HG03175 (cell line): ENCODE results near the gene ATF6B.
"Not testable (repeated sequence)": the region's sequence is repeated elsewhere in the genome, so short reads cannot be mapped to it uniquely, and the experiment has no call there.

Experiments
- ATAC-seq: cut with Tn5 transposase; IDR thresholded peaks from one replicate; pipeline ENCODE4 v1.9.1; 2021; ENCODE audit warnings: mild to moderate bottlenecking, moderate library complexity; ENCODE audit not compliant: unreplicated experiment

ATF6B gene

DNA sequence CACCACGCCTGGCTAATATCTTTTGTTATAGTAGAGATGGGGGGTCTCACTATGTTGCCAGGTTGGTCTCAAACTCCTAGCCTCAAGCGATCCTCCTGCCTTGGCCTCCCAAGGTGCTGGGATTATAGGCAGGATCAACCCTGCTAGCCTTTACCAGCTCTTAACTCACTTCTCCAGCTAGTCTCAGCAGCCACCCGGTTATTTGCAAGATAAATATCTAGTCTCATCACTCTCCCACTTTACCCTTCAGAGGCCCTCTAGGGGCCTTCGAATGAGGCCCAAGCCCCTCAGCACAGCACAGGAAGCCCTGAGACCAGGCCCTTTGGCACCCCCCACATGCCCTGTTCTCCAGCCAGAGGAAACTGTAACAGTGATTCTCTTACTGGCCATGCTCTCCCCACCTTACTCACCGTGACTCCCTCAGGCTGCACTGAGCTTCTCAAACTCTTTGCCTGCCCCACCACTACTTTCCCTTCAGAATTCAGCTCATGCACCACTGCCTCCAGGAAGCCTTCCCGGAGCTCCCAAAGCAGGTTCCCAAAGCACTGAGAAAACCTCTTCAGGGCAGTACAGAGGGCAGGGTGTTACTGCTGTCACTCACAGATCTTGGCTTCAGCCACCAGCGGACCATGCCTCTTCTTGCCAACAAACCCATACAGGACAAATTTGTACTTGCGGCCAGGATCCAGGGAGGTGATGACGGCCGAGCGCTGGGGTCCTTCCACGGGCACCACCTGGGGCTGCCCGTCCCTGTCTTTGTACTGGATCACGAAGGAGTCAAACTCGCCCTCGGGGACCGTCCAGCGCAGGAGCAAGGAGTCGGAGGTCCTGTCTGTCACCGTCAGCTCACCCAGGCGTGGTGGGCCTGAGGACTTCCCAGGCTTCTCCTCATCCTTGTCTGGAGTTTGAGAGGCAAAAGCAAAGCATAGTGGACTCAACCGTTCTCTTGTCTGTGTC is 44.0 kb downstream of the ATF6B start:
- ATAC-seq, result no peak

GRCh38 chr6:32082935-32083334 is 45.1 kb downstream of the ATF6B start:
- ATAC-seq, result no peak

DNA sequence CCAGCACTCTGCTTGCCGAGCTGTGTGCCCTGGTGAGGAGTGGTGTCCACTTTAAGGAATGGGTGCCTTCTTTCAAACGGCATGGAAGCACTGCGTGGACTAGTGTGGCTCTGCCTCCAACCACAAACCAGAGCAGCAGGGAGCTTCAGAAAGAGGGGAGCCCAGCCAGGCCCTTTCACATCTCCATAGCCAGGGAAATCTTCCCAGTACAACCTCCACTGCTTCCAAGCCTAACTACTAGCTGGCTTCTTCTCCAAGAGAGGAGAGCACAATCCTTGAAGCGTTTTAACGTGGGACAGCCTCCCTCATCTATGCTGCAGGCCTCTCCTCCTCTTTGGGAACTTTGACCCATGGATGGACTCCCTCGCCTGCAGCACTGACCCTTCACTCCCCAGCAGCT is 45.6 kb downstream of the ATF6B start:
- ATAC-seq, result no peak

DNA sequence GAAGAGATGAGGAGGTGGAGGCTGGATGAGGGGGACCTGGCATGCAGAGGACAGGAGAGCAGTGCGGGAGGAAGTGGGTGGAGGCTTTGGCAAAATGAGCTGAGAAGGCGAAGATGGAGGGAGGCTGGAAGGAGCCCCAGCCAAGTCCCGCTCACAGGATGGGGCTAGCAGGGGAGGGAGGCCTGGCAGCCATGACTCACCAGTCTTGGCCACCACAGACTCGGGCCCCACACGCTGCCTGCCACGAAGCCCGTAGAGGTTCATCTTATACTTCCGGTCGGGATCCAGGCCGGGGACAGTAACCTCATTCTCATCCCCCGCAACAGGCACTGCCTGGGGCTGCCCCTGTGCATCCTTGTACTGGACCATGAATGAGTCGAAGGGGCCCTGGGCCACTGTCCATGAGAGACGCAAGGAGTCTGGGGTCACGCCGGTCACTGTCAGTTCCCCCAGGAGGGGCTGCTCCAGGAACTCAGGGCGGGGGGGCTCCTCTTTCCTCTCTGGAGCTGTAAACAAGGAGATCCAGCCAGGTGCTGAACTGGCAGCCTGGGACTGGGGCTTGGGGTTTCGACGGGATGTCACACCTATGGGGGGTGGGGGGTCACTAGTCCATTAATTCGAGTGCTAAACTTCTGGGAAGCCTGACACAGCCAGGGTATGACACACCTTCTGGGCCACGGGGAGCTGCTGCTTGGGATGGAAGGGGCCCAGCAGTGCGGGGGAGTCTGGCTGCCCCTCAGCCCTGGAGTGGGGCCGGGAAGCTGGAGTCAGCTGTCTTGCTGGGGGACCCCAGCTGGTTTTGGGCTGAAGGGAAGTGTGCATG is 46.7 kb downstream of the ATF6B start:
- no peak for ATAC-seq

DNA sequence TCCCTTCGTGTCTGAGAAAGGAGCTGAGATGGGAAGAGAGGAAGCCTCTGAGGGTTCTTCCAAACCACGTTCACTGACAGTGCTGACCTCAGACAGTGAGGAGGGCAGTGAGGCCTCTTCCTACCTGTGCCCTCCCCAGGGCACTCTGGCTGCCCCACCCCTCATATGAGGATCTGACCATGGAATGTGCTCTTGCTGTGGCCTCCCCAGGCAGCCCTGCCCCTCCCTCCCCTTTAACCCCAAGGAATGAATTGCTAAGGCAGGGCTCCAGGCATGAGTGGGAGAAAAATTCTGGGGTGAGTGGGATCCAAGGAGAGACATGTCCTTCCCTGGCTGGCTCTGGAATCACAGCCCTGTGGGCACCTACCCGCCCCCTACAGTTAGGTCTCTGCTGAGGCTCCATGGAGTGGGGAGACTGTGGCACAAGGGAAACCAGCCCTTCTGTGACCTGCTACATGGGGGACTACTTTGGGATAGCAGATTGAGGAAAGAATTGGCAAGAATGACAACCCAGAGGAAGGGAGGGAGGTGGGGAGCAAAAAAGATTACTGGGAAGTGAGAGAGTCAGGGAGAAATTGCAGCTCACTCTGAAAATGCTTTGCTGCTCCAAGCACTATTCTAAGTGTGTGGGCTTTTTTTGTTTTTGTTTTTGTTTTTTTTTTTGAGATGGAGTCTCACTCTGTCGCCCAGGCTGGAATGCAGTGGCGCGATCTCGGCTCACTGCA is 48.3 kb downstream of the ATF6B start:
- no peak for ATAC-seq

GRCh38 chr6:32076321-32076809 is 51.7 kb downstream of the ATF6B start:
- no peak for ATAC-seq

- ATAC-seq, result no peak
Measured at GRCh38 chr6:32075781-32076180, 52.3 kb downstream of the ATF6B start.

DNA sequence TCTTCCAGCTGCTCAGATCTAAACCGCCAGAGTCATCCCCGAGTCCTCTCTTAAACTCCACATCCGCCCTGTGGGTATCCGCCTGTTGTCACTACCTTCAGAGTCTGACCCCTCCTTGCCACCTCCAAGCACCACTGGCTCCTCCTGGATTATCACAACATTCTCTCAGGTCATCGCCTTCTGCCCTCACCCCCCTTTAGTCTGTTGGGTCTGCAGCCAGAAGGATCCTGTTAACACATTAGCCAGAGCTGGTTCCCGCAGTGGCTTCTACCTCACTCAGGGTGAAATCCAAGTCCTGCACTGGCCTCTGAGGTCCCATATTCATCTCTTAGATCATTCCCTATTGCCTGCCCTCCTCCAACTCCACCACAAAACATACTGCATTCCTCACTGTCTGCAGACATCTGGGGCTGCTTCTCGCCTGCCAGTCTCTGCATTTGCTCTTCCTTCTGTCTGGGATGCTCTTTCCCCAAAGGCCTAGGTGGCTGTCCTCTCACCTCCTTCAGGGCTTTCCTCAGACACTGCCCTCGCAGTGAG is 53.0 kb downstream of the ATF6B start:
- no peak for ATAC-seq

- ATAC-seq, result no peak
Measured at GRCh38 chr6:32073613-32074012, 54.4 kb downstream of the ATF6B start.

DNA sequence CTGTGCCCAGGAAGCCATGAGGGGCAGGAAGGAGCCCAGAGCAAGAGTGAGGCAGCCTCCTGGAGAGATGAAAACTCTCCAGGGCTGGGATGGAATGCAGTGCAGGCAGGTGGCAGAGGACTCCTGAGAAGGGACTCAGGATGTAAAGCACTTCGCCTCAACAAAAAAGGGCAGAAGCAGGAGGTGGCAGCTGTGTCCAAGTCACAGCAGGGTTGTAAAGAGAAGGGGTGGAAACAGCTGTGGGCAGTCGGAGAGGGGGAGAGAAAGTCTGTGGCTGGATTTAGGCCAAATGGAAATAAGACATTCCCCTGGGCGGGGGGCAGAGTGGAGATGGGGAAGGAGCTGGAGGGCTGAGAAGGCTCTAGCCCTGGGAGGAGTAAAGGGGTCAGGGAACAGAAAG is 54.9 kb downstream of the ATF6B start:
- ATAC-seq, result no peak

- no peak for ATAC-seq
Measured at GRCh38 chr6:32070814-32071543, 57.1 kb downstream of the ATF6B start.

GRCh38 chr6:32069878-32070515 is 58.0 kb downstream of the ATF6B start:
- no peak for ATAC-seq

GRCh38 chr6:32069460-32069859 is 58.6 kb downstream of the ATF6B start:
- no peak for ATAC-seq

- no peak for ATAC-seq
Measured at GRCh38 chr6:32068867-32069266, 59.2 kb downstream of the ATF6B start.

DNA sequence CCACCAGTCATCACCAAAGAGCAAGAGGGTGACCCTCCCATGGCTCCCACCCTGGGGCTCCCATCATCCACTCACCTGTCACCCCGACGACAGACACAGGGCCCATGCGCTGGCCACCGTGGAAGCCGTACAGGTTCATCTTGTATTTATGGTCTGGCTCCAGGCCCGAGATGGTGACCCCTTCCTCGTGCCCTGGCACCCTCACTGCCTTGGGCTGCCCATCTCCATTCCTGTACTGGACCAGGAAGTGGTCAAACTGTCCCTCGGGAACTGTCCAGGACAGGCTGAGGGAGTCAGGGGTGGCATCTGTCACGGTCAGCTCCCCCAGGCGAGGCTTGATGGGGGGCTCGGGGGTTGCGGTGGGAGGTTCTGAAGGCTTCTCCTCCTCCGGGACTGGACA is 59.7 kb downstream of the ATF6B start:
- ATAC-seq, result not testable (repeated sequence)

- ATAC-seq, result not testable (repeated sequence)
Measured at GRCh38 chr6:32067521-32067920, 60.5 kb downstream of the ATF6B start.
